ENCODE measurements around the gene PSMB5.

The PSMB5 gene

GRCh38 chr14:23058654-23059504 lies 24.2 kb upstream of the PSMB5 start:
- no peaks in the 10 kb centered on the region for H3K27me3 ChIP-seq (ENCODE audit: control insufficient read depth, insufficient read depth, low read length, poor library complexity, severe bottlenecking)
- H3K9me3 ChIP-seq (ENCODE audit: control insufficient read depth, low read length), result no peaks in the 10 kb centered on the region
- H3K4me1 ChIP-seq (ENCODE audit: control insufficient read depth, insufficient read depth, low read length), result peaks cover 4% of the 10 kb centered on the region
- H3K36me3 ChIP-seq (ENCODE audit: control insufficient read depth, insufficient read depth, low read length), result peaks cover 36% of the 10 kb centered on the region
- no peak overlapping the region for H3K27ac ChIP-seq (ENCODE audit: insufficient read depth, low read depth, low read length, poor library complexity, severe bottlenecking)
- WGBS, 2 experiments, result 93% methylated on average over 32 of the region's 32 CpGs
- H3K4me3 ChIP-seq (ENCODE audit: insufficient read depth, low read depth, low read length), result no peak overlapping the region

GRCh38 chr14:23057757-23058653 lies 23.3 kb upstream of the PSMB5 start:
- peaks cover 28% of the 10 kb centered on the region for H3K36me3 ChIP-seq (ENCODE audit: control insufficient read depth, insufficient read depth, low read length)
- 2 to 3% methylated on average over 51 of the region's 51 CpGs for WGBS, 2 experiments
- no peaks in the 10 kb centered on the region for H3K27me3 ChIP-seq (ENCODE audit: control insufficient read depth, insufficient read depth, low read length, poor library complexity, severe bottlenecking)
- H3K27ac ChIP-seq (ENCODE audit: insufficient read depth, low read depth, low read length, poor library complexity, severe bottlenecking), result peak overlapping the region; percentile 93
- H3K4me1 ChIP-seq (ENCODE audit: control insufficient read depth, insufficient read depth, low read length), result peaks cover 4% of the 10 kb centered on the region
- peak overlapping the region; percentile 68 for H3K4me3 ChIP-seq (ENCODE audit: insufficient read depth, low read depth, low read length)
- H3K9me3 ChIP-seq (ENCODE audit: control insufficient read depth, low read length), result no peaks in the 10 kb centered on the region

DNA sequence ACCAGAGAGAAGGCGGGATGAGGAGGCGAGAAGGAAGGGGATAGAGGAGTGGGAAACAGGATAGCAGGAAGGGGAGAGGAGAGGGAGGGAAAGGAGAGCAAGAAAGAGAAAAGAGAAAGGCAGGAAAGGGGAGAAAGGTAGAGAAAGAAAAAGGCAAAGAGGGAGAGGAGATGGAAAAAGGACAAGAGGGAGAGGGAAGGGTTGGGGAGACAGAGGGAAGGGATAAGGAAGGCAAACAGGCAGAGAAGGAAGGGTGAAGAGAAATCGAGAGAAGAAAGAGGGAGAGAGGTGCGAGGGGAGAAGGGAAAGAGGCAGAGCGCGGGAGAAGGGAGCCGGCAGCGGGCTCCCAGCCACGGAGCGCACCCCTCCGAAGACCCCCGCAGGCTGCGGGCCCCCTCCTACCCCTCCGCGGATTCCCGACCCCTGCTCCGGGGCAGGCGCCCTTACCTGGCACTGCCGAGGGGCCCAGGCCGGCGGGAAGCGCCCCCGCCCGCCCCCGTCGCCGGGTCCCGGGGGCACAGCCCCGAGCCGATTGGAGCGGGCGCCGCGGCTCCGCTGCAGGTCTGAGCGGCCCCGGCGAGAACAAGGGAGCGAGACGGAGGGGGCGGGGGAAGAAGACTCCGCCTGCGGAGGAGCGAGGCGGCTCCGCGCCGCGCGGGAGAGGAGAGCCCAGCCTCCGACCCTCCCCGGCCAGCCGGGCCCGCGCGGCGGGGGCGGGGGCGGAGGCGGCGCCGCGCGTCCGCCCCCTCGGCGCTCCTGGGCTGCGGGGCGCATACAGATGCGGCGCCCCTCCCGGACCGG lies 22.5 kb upstream of the PSMB5 start, which contains the start of gene CDH24:
TSS of gene CDH24 (minus strand) at position 565 of the 801 bp plus-strand sequence. CDS start 1,787 bp downstream, outside the sequence.
- H3K9me3 ChIP-seq (ENCODE audit: control insufficient read depth, low read length), result no peaks in the 10 kb centered on the region
- H3K27me3 ChIP-seq (ENCODE audit: control insufficient read depth, insufficient read depth, low read length, poor library complexity, severe bottlenecking), result no peaks in the 10 kb centered on the region
- H3K4me3 ChIP-seq (ENCODE audit: insufficient read depth, low read depth, low read length), result peak within 1 kb of the TSS; percentile 68
- 0 to 1% methylated on average over 73 of the region's 73 CpGs for WGBS, 2 experiments
- peak within 1 kb of the TSS; percentile 93 for H3K27ac ChIP-seq (ENCODE audit: insufficient read depth, low read depth, low read length, poor library complexity, severe bottlenecking)
- peaks cover 22% of the 10 kb centered on the region for H3K36me3 ChIP-seq (ENCODE audit: control insufficient read depth, insufficient read depth, low read length)
- peaks cover 4% of the 10 kb centered on the region for H3K4me1 ChIP-seq (ENCODE audit: control insufficient read depth, insufficient read depth, low read length)

GRCh38 chr14:23056145-23056955 lies 21.6 kb upstream of the PSMB5 start:
- peaks cover 24% of the 10 kb centered on the region for H3K36me3 ChIP-seq (ENCODE audit: control insufficient read depth, insufficient read depth, low read length)
- H3K27me3 ChIP-seq (ENCODE audit: control insufficient read depth, insufficient read depth, low read length, poor library complexity, severe bottlenecking), result no peaks in the 10 kb centered on the region
- H3K9me3 ChIP-seq (ENCODE audit: control insufficient read depth, low read length), result no peaks in the 10 kb centered on the region
- 6 to 8% methylated on average over 17 of the region's 17 CpGs for WGBS, 2 experiments
- H3K27ac ChIP-seq (ENCODE audit: insufficient read depth, low read depth, low read length, poor library complexity, severe bottlenecking), result no peak overlapping the region
- peak overlapping the region; percentile 68 for H3K4me3 ChIP-seq (ENCODE audit: insufficient read depth, low read depth, low read length)
- peaks cover 4% of the 10 kb centered on the region for H3K4me1 ChIP-seq (ENCODE audit: control insufficient read depth, insufficient read depth, low read length)

DNA sequence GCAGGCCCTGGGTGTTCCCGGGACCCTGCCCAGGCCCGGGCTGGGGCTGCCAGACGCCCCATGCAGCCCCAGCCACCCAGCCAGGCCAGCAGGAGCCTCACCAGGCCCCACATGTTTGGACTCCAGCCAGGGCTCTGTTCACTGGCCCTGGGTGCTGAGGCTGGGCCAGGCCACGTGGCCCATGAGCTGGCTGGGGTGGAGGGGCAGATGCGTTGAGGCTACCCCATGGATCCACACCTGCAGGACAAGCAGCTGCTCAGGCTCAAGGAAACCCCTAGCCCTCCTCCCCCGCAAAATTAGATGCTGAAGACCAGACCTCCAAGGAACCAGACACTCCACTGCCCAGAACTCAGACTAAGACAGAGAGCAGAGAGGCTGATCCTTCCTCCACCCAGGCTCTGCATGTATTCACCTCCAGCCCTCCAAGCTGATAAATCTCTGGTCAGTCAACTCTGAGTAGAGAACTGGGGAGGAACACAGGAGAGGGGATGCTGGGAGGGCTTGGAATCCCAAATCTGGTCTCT lies 21.0 kb upstream of the PSMB5 start:
- Histone ChIP-seq H3K4me1 (ENCODE audit: control insufficient read depth, insufficient read depth, low read length) (peaks cover 4% of the 10 kb centered on the region), H3K36me3 (ENCODE audit: control insufficient read depth, insufficient read depth, low read length) (peaks cover 20% of the 10 kb centered on the region), H3K4me3 (ENCODE audit: insufficient read depth, low read depth, low read length) (no peak overlapping the region), H3K27me3 (ENCODE audit: control insufficient read depth, insufficient read depth, low read length, poor library complexity, severe bottlenecking) (no peaks in the 10 kb centered on the region), H3K9me3 (ENCODE audit: control insufficient read depth, low read length) (no peaks in the 10 kb centered on the region), H3K27ac (ENCODE audit: insufficient read depth, low read depth, low read length, poor library complexity, severe bottlenecking) (no peak overlapping the region)
- 91 to 93% methylated on average over 6 of the region's 6 CpGs for WGBS, 2 experiments

DNA sequence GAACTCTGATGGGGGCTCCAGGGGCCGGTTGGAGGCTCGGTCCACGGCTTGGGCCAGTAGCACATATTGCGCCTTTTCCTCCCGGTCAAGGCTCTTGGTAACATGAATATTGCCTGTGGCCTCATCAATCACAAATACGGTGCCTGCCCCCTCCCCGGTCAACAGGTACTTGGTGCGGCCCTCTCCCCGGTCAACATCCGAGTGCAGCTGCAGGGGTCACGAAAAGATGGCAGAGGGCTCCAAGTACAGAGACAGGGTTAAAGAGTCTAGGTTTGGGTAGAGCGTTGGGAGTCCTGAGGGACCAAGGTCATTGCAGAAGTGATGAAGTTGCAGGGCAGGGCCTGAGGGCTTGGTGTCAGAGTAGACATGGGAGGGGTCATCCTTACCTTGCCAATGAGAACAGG lies 20.4 kb upstream of the PSMB5 start:
- Histone ChIP-seq H3K9me3 (ENCODE audit: control insufficient read depth, low read length) (no peaks in the 10 kb centered on the region), H3K4me3 (ENCODE audit: insufficient read depth, low read depth, low read length) (no peak overlapping the region), H3K27ac (ENCODE audit: insufficient read depth, low read depth, low read length, poor library complexity, severe bottlenecking) (no peak overlapping the region), H3K27me3 (ENCODE audit: control insufficient read depth, insufficient read depth, low read length, poor library complexity, severe bottlenecking) (no peaks in the 10 kb centered on the region), H3K36me3 (ENCODE audit: control insufficient read depth, insufficient read depth, low read length) (peaks cover 20% of the 10 kb centered on the region), H3K4me1 (ENCODE audit: control insufficient read depth, insufficient read depth, low read length) (peaks cover 4% of the 10 kb centered on the region)
- 96% methylated on average over 12 of the region's 12 CpGs for WGBS, 2 experiments

DNA sequence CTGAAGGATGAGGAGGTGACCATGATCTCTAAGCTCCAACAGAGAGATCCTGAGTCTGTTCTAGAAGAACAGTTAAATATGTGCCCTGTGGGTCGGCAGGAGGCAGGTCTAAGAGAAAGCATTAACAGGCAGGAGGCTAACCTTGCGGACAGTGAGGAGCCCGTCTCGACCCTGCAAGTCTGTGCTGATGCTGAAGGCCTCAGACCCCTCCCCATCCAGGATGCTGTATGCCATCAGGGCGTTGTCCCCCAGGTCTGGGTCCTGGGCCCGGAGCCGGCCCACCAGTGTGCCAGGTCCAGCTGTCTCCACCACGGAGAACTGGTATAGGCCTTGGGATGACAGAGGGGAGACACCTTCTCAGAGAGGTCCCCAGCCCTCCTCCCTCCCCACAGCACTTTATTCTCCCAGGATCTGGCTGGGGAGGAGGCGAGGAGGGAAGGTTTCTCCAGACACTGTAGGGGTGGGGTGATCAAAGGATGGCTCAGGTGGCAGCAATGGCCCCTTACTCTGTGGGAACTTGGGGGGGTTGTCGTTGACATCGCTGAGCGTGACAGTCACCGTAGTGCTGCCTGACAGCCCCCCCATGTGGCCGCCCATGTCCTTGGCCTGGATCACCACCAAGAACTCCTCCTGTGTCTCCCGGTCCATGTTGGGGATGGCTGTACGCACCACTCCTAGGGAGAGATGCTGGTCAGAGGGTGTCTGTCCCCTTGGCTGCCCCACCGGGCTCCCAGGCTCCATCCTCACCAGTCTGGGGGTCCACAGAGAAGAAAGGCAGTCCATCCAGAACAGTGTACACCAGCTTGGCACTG lies 19.5 kb upstream of the PSMB5 start:
- 83 to 89% methylated on average over 17 of the region's 17 CpGs for WGBS, 2 experiments

DNA sequence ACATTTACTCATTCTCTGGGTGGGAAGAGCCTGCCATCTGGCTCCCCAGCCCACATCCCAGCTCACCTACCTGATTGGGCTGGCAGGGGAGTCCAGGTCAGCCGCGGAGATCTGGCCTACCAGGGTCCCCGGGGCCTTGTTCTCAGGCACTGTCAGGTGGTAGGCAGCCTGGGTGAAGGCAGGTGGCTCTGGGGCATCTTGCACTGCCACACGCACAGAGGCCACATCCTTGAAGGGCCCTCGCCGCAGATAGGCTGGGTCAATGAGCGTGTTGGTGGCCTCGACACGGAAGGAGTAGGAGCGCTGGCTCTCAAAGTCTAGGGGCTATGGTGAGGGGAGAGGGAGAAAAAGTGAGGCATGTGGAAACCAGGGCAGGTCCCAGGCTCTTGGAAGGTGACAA lies 18.7 kb upstream of the PSMB5 start:
- H3K4me1 ChIP-seq (ENCODE audit: control insufficient read depth, insufficient read depth, low read length), result peaks cover 4% of the 10 kb centered on the region

More for the DNA sequence above, 19.5 kb upstream of the PSMB5 start:
- Histone ChIP-seq H3K27me3 (ENCODE audit: control insufficient read depth, insufficient read depth, low read length, poor library complexity, severe bottlenecking) (no peaks in the 10 kb centered on the region), H3K36me3 (ENCODE audit: control insufficient read depth, insufficient read depth, low read length) (peaks cover 26% of the 10 kb centered on the region), H3K27ac (ENCODE audit: insufficient read depth, low read depth, low read length, poor library complexity, severe bottlenecking) (no peak overlapping the region), H3K4me3 (ENCODE audit: insufficient read depth, low read depth, low read length) (no peak overlapping the region), H3K9me3 (ENCODE audit: control insufficient read depth, low read length) (no peaks in the 10 kb centered on the region), H3K4me1 (ENCODE audit: control insufficient read depth, insufficient read depth, low read length) (peaks cover 4% of the 10 kb centered on the region)

More for the DNA sequence above, 18.7 kb upstream of the PSMB5 start:
- 97% methylated on average over 10 of the region's 10 CpGs for WGBS, 2 experiments
- H3K27me3 ChIP-seq (ENCODE audit: control insufficient read depth, insufficient read depth, low read length, poor library complexity, severe bottlenecking), result no peaks in the 10 kb centered on the region
- H3K9me3 ChIP-seq (ENCODE audit: control insufficient read depth, low read length), result no peaks in the 10 kb centered on the region
- H3K36me3 ChIP-seq (ENCODE audit: control insufficient read depth, insufficient read depth, low read length), result peaks cover 24% of the 10 kb centered on the region
- no peak overlapping the region for H3K4me3 ChIP-seq (ENCODE audit: insufficient read depth, low read depth, low read length)
- H3K27ac ChIP-seq (ENCODE audit: insufficient read depth, low read depth, low read length, poor library complexity, severe bottlenecking), result no peak overlapping the region

Measured in ectodermal cell (in vitro differentiated cells).